Adrenal gland (tissue), 12 donors: ENCODE data around the gene WDR13. TPM values are rescaled to one million over a fixed set of nuclear protein-coding genes. Genes with fewer than 3 reads are reported as not detected.

Experiments used
- DNase-seq, 7 donors: peaks; one replicate each; pipeline ENCODE4 v3.0.0-alpha.2; 2019 to 2020
- H3K27ac ChIP-seq, 5 donors: fragments of 200-600 bp; sonication (generic) in 4 of 5; 1 replicate in 3 of 5; 2 replicates in 2 of 5; pipeline versions ENCODE4 v1.5.1 to v1.8.0; 2016 to 2020; ENCODE audit warnings: mild to moderate bottlenecking in 1 of 5
- H3K27me3 ChIP-seq: fragments of 200-600 bp; 2 replicates; pipeline ENCODE4 v1.8.0; 2021
- H3K36me3 ChIP-seq, 2 donors: fragments of 200-600 bp; replicated peaks in 1 of 2; 1 replicate in 1 of 2; 2 replicates in 1 of 2; pipeline versions ENCODE4 v1.5.1 to v1.8.0; 2018 to 2022
- H3K4me1 ChIP-seq, 2 donors: fragments of 200-600 bp; replicated peaks in 1 of 2; 1 replicate in 1 of 2; 2 replicates in 1 of 2; pipeline versions ENCODE4 v1.5.1 to v1.8.0; 2018 to 2021
- H3K4me3 ChIP-seq, 4 donors: fragments of 200-600 bp; sonication (generic) in 3 of 4; one replicate each; pipeline ENCODE4 v1.5.1; 2016 to 2018
- H3K9me3 ChIP-seq, 3 donors: fragments of 200-600 bp; sonication (generic) in 1 of 3; replicated peaks in 1 of 3; 1 replicate in 2 of 3; 2 replicates in 1 of 3; pipeline versions ENCODE4 v1.5.1 to v1.8.0; 2016 to 2021
- POLR2A ChIP-seq, 2 donors: fragments of 450-650 bp; IDR thresholded peaks; one replicate each; pipeline ENCODE4 v1.6.1; 2017; ENCODE audit warnings: antibody characterized with exemption in 2 of 2, mild to moderate bottlenecking in 2 of 2, moderate library complexity in 1 of 2
- WGBS, 4 donors: extraction: QIAGEN DNeasy Blood & Tissue Kit in 2 of 4; methylation state at CpG; one replicate each; pipeline versions ENCODE4 v1.1.5 to v1.1.7; 2013 to 2017; 5-methylcytosine and 5-hydroxymethylcytosine counted together
- intact Hi-C, 2 donors: fragments of 100-400 bp; cut with DNase I; formaldehyde crosslinking; loops; one replicate each; pipeline versions ENCODE4 v1.14.1 to v1.15.0; 2022 to 2023
- polyA plus RNA-seq, 3 donors: library from polyadenylated mRNA; stranded (reverse); fragments of 200-250 nt in 2 of 3; fragments of 350-450 nt in 1 of 3; fragmentation: Illumina TruSeq in 1 of 3; extraction: RNeasy Lipid Tissue Mini Kit (QIAGEN cat#74804) in 1 of 3; gene quantifications; one replicate each; pipeline ENCODE4 v1.2.3, GENCODE V29; 2013 to 2014
- total RNA-seq, 9 donors: library from RNA; depleted of rRNA in 4 of 9; stranded (reverse); fragments of >200 nt in 4 of 9; fragments of 120-200 nt in 1 of 9; fragmentation: NEBNext Ultra II Directional in 1 of 9; extraction: Animal tissue kit (Norgen Biotek cat#: 25700) in 1 of 9; gene quantifications; one replicate each; pipeline versions ENCODE4 v1.1.0 to v1.2.4, GENCODE V29; 2013 to 2023
- TF ChIP-seq, protein P1 (sequence below), 6 experiments: fragments of 450-650 bp in 4 of 6; fragments of 200-600 bp in 2 of 6; sonication (generic) in 1 of 6; IDR thresholded peaks; 1 replicate in 5 of 6; 2 replicates in 1 of 6; pipeline versions ENCODE4 v1.5.1 to v1.8.0; 2016 to 2021; ENCODE audit warnings: antibody characterized with exemption in 6 of 6, mild to moderate bottlenecking in 2 of 6, moderate library complexity in 1 of 6
- donor health status: healthy with polysubstance abuse.
- donor health status: Bipolar disorder and iron deficiency.
- donor health status: DM: yes; HTN: yes; CAD: no.
- donor health status: DM: no; HTN: no; CAD: no.
- donor health status: DM: no; HTN: no; CAD: no.
- donor health status: DM: yes; HTN: yes; CAD: no.

WDR13 gene
- total and polyA plus RNA-seq, 12 donors, result 53.5 to 677 (median 171) TPM

DNA sequence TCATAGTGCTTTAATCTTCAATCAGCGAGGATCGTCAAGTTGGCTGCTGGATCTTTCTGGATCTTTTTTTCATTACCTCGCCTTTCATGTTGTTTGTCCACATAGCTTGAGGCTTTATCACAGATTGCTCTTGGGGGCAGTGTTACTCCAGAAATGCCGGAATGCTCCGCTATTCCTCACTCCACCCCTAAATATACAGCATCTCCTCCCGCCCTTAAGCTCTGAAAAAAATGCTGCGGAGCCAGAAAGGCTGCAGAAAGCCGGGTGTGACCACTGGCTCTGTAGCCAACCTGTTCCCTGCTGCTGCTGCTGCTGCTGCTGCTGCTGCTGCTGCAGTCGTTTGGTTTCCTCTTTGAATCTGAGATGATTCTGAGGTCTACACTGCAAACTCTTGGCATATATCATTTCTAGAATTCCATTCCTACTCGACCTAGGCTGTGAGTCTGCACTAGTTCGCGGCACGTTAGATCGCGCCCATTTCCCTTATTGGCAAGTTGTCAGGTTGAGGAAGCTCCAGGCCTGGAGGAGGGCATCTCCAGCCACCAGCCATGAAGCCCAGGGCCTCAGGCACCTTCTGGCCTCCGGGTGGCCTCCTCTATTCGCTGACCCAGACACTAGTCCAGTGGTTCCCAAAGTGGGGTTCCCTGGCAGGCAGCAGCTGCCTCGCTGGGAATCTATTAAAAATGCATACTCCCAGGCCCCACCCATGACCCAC is 34.2 kb downstream of the WDR13 start:
- 0 to 47% (median 25%) methylated on average over 7 to 18 of the region's 18 CpGs for WGBS, 4 donors
- Histone ChIP-seq H3K27me3 (no peaks in the 10 kb centered on the region), H3K36me3 (no peaks in the 10 kb centered on the region), H3K27ac (peak overlapping the region in 1 of 5 donors; percentile 38), H3K4me3 (no peak overlapping the region), H3K4me1 (no peaks in the 10 kb centered on the region), H3K9me3 (no peaks in the 10 kb centered on the region)
- TF ChIP-seq, protein P1, sequence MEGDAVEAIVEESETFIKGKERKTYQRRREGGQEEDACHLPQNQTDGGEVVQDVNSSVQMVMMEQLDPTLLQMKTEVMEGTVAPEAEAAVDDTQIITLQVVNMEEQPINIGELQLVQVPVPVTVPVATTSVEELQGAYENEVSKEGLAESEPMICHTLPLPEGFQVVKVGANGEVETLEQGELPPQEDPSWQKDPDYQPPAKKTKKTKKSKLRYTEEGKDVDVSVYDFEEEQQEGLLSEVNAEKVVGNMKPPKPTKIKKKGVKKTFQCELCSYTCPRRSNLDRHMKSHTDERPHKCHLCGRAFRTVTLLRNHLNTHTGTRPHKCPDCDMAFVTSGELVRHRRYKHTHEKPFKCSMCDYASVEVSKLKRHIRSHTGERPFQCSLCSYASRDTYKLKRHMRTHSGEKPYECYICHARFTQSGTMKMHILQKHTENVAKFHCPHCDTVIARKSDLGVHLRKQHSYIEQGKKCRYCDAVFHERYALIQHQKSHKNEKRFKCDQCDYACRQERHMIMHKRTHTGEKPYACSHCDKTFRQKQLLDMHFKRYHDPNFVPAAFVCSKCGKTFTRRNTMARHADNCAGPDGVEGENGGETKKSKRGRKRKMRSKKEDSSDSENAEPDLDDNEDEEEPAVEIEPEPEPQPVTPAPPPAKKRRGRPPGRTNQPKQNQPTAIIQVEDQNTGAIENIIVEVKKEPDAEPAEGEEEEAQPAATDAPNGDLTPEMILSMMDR (IDR thresholded peaks at IDR 0.05), result peak in 5 of 6 experiments; percentile 44 to 73 (median 67)
- no peak for TF ChIP-seq POLR2A (IDR thresholded peaks at IDR 0.05)
- peak; percentile 75 to 91 (median 86) for DNase-seq
- intact Hi-C loops, result no loop called here

DNA sequence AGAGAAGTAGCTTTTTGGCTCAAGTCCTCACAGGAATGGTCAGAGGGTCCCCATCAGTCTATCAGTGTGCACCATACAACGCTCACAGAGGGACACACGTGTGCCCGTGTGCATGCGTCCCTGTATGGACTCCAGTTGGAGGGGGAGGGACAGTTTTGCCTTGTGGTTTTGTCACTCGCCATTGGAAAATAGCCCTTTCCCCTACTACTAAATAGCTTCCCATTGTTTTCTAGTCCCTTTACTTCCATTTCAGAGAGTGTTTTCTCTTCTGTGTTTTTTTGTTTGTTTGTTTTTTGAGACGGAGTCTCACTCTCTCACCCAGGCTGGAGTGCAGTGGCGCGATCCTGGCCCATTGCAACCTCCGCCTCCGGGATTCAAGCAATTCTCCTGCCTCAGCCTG is 34.9 kb downstream of the WDR13 start:
- H3K36me3 ChIP-seq, result no peaks in the 10 kb centered on the region
- H3K27me3 ChIP-seq, result no peaks in the 10 kb centered on the region
- H3K9me3 ChIP-seq, result no peaks in the 10 kb centered on the region
- no peaks in the 10 kb centered on the region for H3K4me1 ChIP-seq
- 81 to 87% (median 85%) methylated on average over 10 of the region's 10 CpGs for WGBS, 4 donors
- no peak overlapping the region for H3K4me3 ChIP-seq
- TF ChIP-seq POLR2A (IDR thresholded peaks at IDR 0.05), result no peak
- TF ChIP-seq, protein P1 (IDR thresholded peaks at IDR 0.05), result no peak
- no peak overlapping the region for H3K27ac ChIP-seq
- DNase-seq, result no peak
- intact Hi-C loops, result no loop called here

GRCh38 chrX:48636301-48636700 is 39.0 kb downstream of the WDR13 start:
- no peaks in the 10 kb centered on the region for H3K4me1 ChIP-seq
- intact Hi-C loops, result no loop called here
- DNase-seq, result no peak
- no peaks in the 10 kb centered on the region for H3K9me3 ChIP-seq
- no peaks in the 10 kb centered on the region for H3K36me3 ChIP-seq
- no peaks in the 10 kb centered on the region for H3K27me3 ChIP-seq
- no peak overlapping the region for H3K4me3 ChIP-seq
- H3K27ac ChIP-seq, result no peak overlapping the region
- no peak for TF ChIP-seq POLR2A (IDR thresholded peaks at IDR 0.05)
- TF ChIP-seq, protein P1 (IDR thresholded peaks at IDR 0.05), result no peak
- WGBS, 4 donors, result 56 to 84% (median 69%) methylated on average over 1 of the region's 1 CpG

DNA sequence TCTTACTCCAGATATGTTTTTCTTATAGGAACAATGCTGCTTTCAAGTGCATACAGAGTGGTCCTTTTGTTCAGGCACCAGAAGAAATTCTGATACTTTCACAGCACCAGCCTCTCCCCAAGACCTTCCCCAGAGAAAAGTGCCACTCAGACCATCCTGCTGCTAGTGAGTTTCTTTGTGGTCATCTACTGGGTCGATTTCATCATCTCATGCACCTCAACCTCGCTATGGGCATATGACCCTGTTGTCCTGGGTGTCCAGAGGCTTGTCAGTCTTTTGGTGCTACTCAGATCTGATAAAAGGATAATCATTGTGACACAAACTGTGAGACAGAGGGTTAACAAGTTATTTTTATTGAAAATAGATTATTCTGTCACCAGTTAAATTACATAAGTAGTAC is 39.5 kb downstream of the WDR13 start:
- WGBS, 4 donors, result 32 to 65% (median 61%) methylated on average over 2 of the region's 2 CpGs
- no peak for DNase-seq

More for the DNA sequence above, 39.5 kb downstream of the WDR13 start:
- H3K36me3 ChIP-seq, result no peaks in the 10 kb centered on the region
- intact Hi-C loops, result no loop called here
- no peaks in the 10 kb centered on the region for H3K9me3 ChIP-seq
- H3K4me1 ChIP-seq, result no peaks in the 10 kb centered on the region
- H3K27me3 ChIP-seq, result no peaks in the 10 kb centered on the region
- no peak overlapping the region for H3K4me3 ChIP-seq
- H3K27ac ChIP-seq, result no peak overlapping the region
- TF ChIP-seq POLR2A (IDR thresholded peaks at IDR 0.05), result no peak
- TF ChIP-seq, protein P1 (IDR thresholded peaks at IDR 0.05), result no peak
